Loucy (cell line): ENCODE results near the gene PRR18.

Source experiments
- H2AFZ ChIP-seq: fragments of 200-600 bp; sonication (generic); 2 replicates; pipeline ENCODE4 v1.6.0; 2016; ENCODE audit warnings: antibody characterized with exemption, mild to moderate bottlenecking, low read length, moderate library complexity
- H3F3A ChIP-seq: fragments of 200-600 bp; 2 replicates; pipeline ENCODE4 v1.6.0; 2016; ENCODE audit warnings: antibody characterized with exemption, low read depth, mild to moderate bottlenecking
- H3K27me3 ChIP-seq: fragments of 200-600 bp; sonication (generic); 2 replicates; pipeline ENCODE4 v1.6.1; 2014; ENCODE audit warnings: low read length, mild to moderate bottlenecking; ENCODE audit not compliant: insufficient read depth, poor library complexity, severe bottlenecking
- H3K36me3 ChIP-seq: fragments of 200-600 bp; sonication (generic); 2 replicates; pipeline ENCODE4 v1.6.1; 2016; ENCODE audit warnings: low read length; ENCODE audit not compliant: insufficient read depth
- H3K4me1 ChIP-seq: fragments of 200-600 bp; sonication (generic); 2 replicates; pipeline ENCODE4 v1.5.1; 2014; ENCODE audit warnings: low read length, mild to moderate bottlenecking; ENCODE audit not compliant: insufficient read depth, poor library complexity, severe bottlenecking
- H3K4me2 ChIP-seq: fragments of 200-600 bp; sonication (generic); 2 replicates; pipeline ENCODE4 v1.6.0; 2014; ENCODE audit warnings: antibody characterized with exemption, low read length, low read depth, mild to moderate bottlenecking; ENCODE audit not compliant: poor library complexity, severe bottlenecking
- H3K4me3 ChIP-seq: fragments of 200-600 bp; sonication (generic); 2 replicates; pipeline ENCODE4 v1.5.1; 2014; ENCODE audit warnings: low read length, mild to moderate bottlenecking, mixed read lengths; ENCODE audit not compliant: poor library complexity, severe bottlenecking
- H3K79me2 ChIP-seq: fragments of 200-600 bp; sonication (generic); 2 replicates; pipeline ENCODE4 v1.6.1; 2014; ENCODE audit warnings: low read length; ENCODE audit not compliant: insufficient read depth
- H3K9ac ChIP-seq: fragments of 200-600 bp; sonication (generic); 2 replicates; pipeline ENCODE4 v1.6.0; 2014; ENCODE audit warnings: mild to moderate bottlenecking, low read depth, low read length, moderate library complexity; ENCODE audit not compliant: poor library complexity, severe bottlenecking
- H3K9me2 ChIP-seq: fragments of 200-600 bp; sonication (generic); replicated peaks from 2 replicates; pipeline ENCODE4 v1.6.1; 2016; ENCODE audit warnings: low read depth, low read length, mixed read lengths
- H3K9me3 ChIP-seq: fragments of 200-600 bp; sonication (generic); 2 replicates; pipeline ENCODE4 v1.6.1; 2014; ENCODE audit warnings: mild to moderate bottlenecking, antibody characterized with exemption, low read length, low read depth; ENCODE audit not compliant: insufficient read depth
- H4K20me1 ChIP-seq: fragments of 200-600 bp; sonication (generic); 2 replicates; pipeline ENCODE4 v1.6.0; 2014; ENCODE audit warnings: antibody characterized with exemption, low read length, mild to moderate bottlenecking; ENCODE audit not compliant: insufficient read depth, poor library complexity, severe bottlenecking
- EZH2phosphoT487 ChIP-seq: fragments of 200-600 bp; IDR thresholded peaks from 2 replicates; pipeline ENCODE4 v1.6.1; 2018; ENCODE audit warnings: antibody characterized with exemption, mild to moderate bottlenecking, moderate library complexity, borderline replicate concordance
- TF ChIP-seq, protein P1 (sequence below): fragments of 200-600 bp; sonication (generic); conservative IDR thresholded peaks from 2 replicates; pipeline ENCODE4 v1.5.1; 2014; ENCODE audit warnings: mild to moderate bottlenecking, antibody characterized with exemption, low read length

The PRR18 gene

DNA sequence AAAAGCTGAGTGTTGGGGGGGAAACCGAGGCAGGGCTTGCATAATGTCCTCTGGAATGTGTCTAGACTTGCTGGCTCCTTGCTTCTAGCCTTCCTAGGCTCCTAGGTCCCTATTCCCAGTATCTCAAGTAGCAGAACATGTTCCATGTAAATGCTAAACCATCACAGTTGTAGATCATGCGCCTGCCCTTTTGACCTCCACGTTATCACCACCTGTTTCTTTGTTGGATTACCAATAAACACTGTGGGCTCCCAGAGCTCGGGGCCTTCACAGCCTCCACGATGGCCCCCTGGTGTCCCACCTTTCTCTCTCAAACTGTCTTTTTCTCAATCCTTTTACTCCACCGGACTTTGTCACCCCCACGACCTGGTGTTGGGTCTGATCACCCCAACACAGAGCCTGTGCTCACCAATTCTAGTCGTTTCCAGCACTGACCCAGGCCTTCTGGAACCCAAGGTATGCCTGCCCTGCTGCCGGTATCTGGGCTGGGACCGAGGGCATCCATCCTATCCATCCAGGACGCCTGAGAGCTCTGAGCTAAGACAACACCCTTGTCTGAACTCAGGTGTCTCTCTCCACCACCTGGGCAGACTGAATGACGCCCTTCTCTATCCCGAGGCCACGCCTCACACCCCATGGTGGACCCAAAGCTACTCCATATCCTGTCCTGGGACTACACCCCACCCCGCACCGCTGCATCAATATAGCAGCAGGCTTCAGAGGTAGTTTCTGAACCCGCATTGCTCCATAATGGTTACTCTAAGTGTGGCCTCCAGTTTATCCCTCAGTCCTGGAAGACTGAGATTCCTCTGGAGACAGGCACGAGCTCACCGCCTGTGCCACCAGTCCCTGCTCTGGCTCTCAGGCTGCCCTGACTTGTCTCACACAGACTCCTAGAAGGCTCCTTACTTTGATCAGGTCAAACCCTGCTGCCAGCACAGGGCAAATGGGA is 9.3 kb upstream of the PRR18 start:
- Histone ChIP-seq H4K20me1 (no peaks in the 10 kb centered on the region), H3K9me2 (no peaks in the 10 kb centered on the region), H3K9me3 (no peaks in the 10 kb centered on the region), H3K4me2 (no peak overlapping the region), H3K9ac (no peak overlapping the region), H3F3A (no peaks in the 10 kb centered on the region), H3K4me3 (no peak overlapping the region), H3K4me1 (no peaks in the 10 kb centered on the region), H3K27me3 (no peaks in the 10 kb centered on the region), H2AFZ (no peak overlapping the region), H3K36me3 (peaks cover 25% of the 10 kb centered on the region), H3K79me2 (no peaks in the 10 kb centered on the region)
- TF ChIP-seq, protein P1, sequence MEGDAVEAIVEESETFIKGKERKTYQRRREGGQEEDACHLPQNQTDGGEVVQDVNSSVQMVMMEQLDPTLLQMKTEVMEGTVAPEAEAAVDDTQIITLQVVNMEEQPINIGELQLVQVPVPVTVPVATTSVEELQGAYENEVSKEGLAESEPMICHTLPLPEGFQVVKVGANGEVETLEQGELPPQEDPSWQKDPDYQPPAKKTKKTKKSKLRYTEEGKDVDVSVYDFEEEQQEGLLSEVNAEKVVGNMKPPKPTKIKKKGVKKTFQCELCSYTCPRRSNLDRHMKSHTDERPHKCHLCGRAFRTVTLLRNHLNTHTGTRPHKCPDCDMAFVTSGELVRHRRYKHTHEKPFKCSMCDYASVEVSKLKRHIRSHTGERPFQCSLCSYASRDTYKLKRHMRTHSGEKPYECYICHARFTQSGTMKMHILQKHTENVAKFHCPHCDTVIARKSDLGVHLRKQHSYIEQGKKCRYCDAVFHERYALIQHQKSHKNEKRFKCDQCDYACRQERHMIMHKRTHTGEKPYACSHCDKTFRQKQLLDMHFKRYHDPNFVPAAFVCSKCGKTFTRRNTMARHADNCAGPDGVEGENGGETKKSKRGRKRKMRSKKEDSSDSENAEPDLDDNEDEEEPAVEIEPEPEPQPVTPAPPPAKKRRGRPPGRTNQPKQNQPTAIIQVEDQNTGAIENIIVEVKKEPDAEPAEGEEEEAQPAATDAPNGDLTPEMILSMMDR, result no peak

DNA sequence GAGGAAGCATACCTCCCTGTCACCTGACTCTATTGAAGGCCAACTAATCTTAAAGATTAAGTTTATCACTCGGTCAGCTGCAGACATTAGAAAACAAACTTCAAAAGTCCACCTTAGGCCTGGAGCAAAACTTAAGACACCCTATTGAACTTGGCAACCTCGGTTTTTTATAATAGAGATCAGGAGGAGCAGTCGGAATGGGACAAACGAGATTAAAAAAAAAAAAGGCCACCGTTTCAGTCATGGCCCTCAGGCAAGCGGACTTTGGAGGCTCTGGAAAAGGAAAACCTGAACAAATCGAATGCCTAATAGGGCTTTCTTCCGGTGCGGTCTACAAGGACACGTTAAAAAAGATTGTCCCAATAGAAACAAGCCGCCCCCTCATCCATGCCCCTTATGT is 7.2 kb upstream of the PRR18 start:
- Histone ChIP-seq H3K9me3 (no peaks in the 10 kb centered on the region), H3F3A (no peaks in the 10 kb centered on the region), H3K4me2 (no peak overlapping the region), H3K27me3 (no peaks in the 10 kb centered on the region), H3K4me3 (no peak overlapping the region), H4K20me1 (no peaks in the 10 kb centered on the region), H3K9ac (no peak overlapping the region), H3K79me2 (no peaks in the 10 kb centered on the region), H2AFZ (no peak overlapping the region), H3K9me2 (no peaks in the 10 kb centered on the region), H3K36me3 (peaks cover 7% of the 10 kb centered on the region; the same call in 1 of the 2 replicates), H3K4me1 (no peaks in the 10 kb centered on the region)
- TF ChIP-seq EZH2phosphoT487, result no peak
- TF ChIP-seq, protein P1, result no peak

GRCh38 chr6:166314454-166314853 is 6.3 kb upstream of the PRR18 start:
- H2AFZ ChIP-seq, result no peak overlapping the region

More at GRCh38 chr6:166314454-166314853, 6.3 kb upstream of the PRR18 start:
- TF ChIP-seq, protein P1, result no peak
- TF ChIP-seq EZH2phosphoT487, result no peak
- H3K27me3 ChIP-seq, result no peaks in the 10 kb centered on the region
- H3K9me2 ChIP-seq, result no peaks in the 10 kb centered on the region
- no peaks in the 10 kb centered on the region for H3K36me3 ChIP-seq
- no peaks in the 10 kb centered on the region for H3K79me2 ChIP-seq
- H3K9me3 ChIP-seq, result no peaks in the 10 kb centered on the region
- no peak overlapping the region for H3K4me2 ChIP-seq
- no peaks in the 10 kb centered on the region for H3F3A ChIP-seq
- H4K20me1 ChIP-seq, result no peaks in the 10 kb centered on the region
- H3K9ac ChIP-seq, result no peak overlapping the region
- H3K4me3 ChIP-seq, result no peak overlapping the region
- no peaks in the 10 kb centered on the region for H3K4me1 ChIP-seq
